HUES6 (cell line): ENCODE results near the gene FOXN1.
"Not testable (repeated sequence)": the region's sequence is repeated elsewhere in the genome, so short reads cannot be mapped to it uniquely, and the experiment has no call there.

Source experiments
- H3K27ac ChIP-seq: 2 replicates; pipeline ENCODE4 v1.7.0; 2013; ENCODE audit warnings: low read depth, mild to moderate bottlenecking, low read length, inconsistent platforms
- H3K27me3 ChIP-seq: 2 replicates; pipeline ENCODE4 v1.6.1; 2013; ENCODE audit warnings: low read length; ENCODE audit not compliant: control insufficient read depth, insufficient read depth
- H3K36me3 ChIP-seq: 2 replicates; pipeline ENCODE4 v1.6.1; 2013; ENCODE audit warnings: low read length; ENCODE audit not compliant: control insufficient read depth, insufficient read depth
- H3K4me1 ChIP-seq: 2 replicates; pipeline ENCODE4 v1.6.1; 2013; ENCODE audit warnings: low read length; ENCODE audit not compliant: control insufficient read depth, insufficient read depth
- H3K4me3 ChIP-seq: 2 replicates; pipeline ENCODE4 v1.5.1; 2013; ENCODE audit warnings: low read depth, low read length
- H3K9ac ChIP-seq: one replicate; pipeline ENCODE4 v1.6.1; 2013; ENCODE audit warnings: mild to moderate bottlenecking, low read length
- H3K9me3 ChIP-seq: 2 replicates; pipeline ENCODE4 v1.6.1; 2013; ENCODE audit warnings: low read depth, low read length; ENCODE audit not compliant: control insufficient read depth, insufficient read depth

Gene FOXN1

GRCh38 chr17:28518132-28518531 lies 12.0 kb downstream of the FOXN1 start:
- no peak overlapping the region for H3K9ac ChIP-seq
- H3K27me3 ChIP-seq = peaks cover 7% of the 10 kb centered on the region; the same call in 1 of the 2 replicates
- H3K4me1 ChIP-seq = peaks cover 7% of the 10 kb centered on the region
- H3K27ac ChIP-seq = no peak overlapping the region
- H3K36me3 ChIP-seq = no peaks in the 10 kb centered on the region
- no peaks in the 10 kb centered on the region for H3K9me3 ChIP-seq
- H3K4me3 ChIP-seq = no peak overlapping the region

GRCh38 chr17:28518578-28518977 lies 12.4 kb downstream of the FOXN1 start:
- Histone ChIP-seq H3K27me3 (peaks cover 7% of the 10 kb centered on the region; the same call in 1 of the 2 replicates), H3K4me1 (peaks cover 7% of the 10 kb centered on the region), H3K9me3 (no peaks in the 10 kb centered on the region), H3K27ac (no peak overlapping the region), H3K9ac (no peak overlapping the region), H3K4me3 (no peak overlapping the region), H3K36me3 (no peaks in the 10 kb centered on the region)

- Histone ChIP-seq H3K9ac (no peak overlapping the region), H3K27me3 (peaks cover 7% of the 10 kb centered on the region; the same call in 1 of the 2 replicates), H3K4me3 (no peak overlapping the region)
These were observed 13.1 kb downstream of the FOXN1 start for GRCh38 chr17:28519236-28519635.

GRCh38 chr17:28520687-28521086 lies 14.5 kb downstream of the FOXN1 start:
- peaks cover 11% of the 10 kb centered on the region for H3K4me1 ChIP-seq
- no peak overlapping the region for H3K4me3 ChIP-seq
- no peak overlapping the region for H3K27ac ChIP-seq
- no peaks in the 10 kb centered on the region for H3K9me3 ChIP-seq
- no peak overlapping the region for H3K9ac ChIP-seq
- H3K36me3 ChIP-seq = no peaks in the 10 kb centered on the region
- H3K27me3 ChIP-seq = peaks cover 7% of the 10 kb centered on the region; the same call in 1 of the 2 replicates

More at GRCh38 chr17:28519236-28519635, 13.1 kb downstream of the FOXN1 start:
- Histone ChIP-seq H3K4me1 (peaks cover 7% of the 10 kb centered on the region), H3K36me3 (no peaks in the 10 kb centered on the region), H3K9me3 (no peaks in the 10 kb centered on the region), H3K27ac (no peak overlapping the region)

- no peak overlapping the region for H3K27ac ChIP-seq
These were observed 15.3 kb downstream of the FOXN1 start for GRCh38 chr17:28521311-28522085.

GRCh38 chr17:28522281-28522680 lies 16.1 kb downstream of the FOXN1 start:
- H3K36me3 ChIP-seq, H3K27ac ChIP-seq, H3K9me3 ChIP-seq, H3K27me3 ChIP-seq, H3K9ac ChIP-seq, H3K4me3 ChIP-seq: not testable (repeated sequence)
- H3K4me1 ChIP-seq = peaks cover 11% of the 10 kb centered on the region

More at GRCh38 chr17:28521311-28522085, 15.3 kb downstream of the FOXN1 start:
- Histone ChIP-seq H3K9me3 (no peaks in the 10 kb centered on the region), H3K4me1 (peaks cover 11% of the 10 kb centered on the region), H3K36me3 (no peaks in the 10 kb centered on the region), H3K9ac (no peak overlapping the region), H3K27me3 (peaks cover 7% of the 10 kb centered on the region; the same call in 1 of the 2 replicates), H3K4me3 (no peak overlapping the region)

GRCh38 chr17:28523186-28523585 lies 17.0 kb downstream of the FOXN1 start:
- peaks cover 5% of the 10 kb centered on the region; the same call in 1 of the 2 replicates for H3K27me3 ChIP-seq
- H3K36me3 ChIP-seq = no peaks in the 10 kb centered on the region
- H3K27ac ChIP-seq = no peak overlapping the region
- H3K4me1 ChIP-seq = peaks cover 11% of the 10 kb centered on the region
- H3K9me3 ChIP-seq = no peaks in the 10 kb centered on the region
- H3K4me3 ChIP-seq = no peak overlapping the region
- H3K9ac ChIP-seq = no peak overlapping the region

GRCh38 chr17:28523876-28524275 lies 17.7 kb downstream of the FOXN1 start:
- no peaks in the 10 kb centered on the region for H3K36me3 ChIP-seq
- no peaks in the 10 kb centered on the region for H3K9me3 ChIP-seq
- no peak overlapping the region for H3K4me3 ChIP-seq
- H3K4me1 ChIP-seq = peaks cover 11% of the 10 kb centered on the region
- H3K27me3 ChIP-seq = peaks cover 3% of the 10 kb centered on the region; the same call in 1 of the 2 replicates
- H3K27ac ChIP-seq = no peak overlapping the region
- H3K9ac ChIP-seq = no peak overlapping the region

GRCh38 chr17:28524476-28525424 lies 18.6 kb downstream of the FOXN1 start:
- Histone ChIP-seq H3K27me3 (peaks cover 3% of the 10 kb centered on the region; the same call in 1 of the 2 replicates), H3K9ac (no peak overlapping the region), H3K36me3 (no peaks in the 10 kb centered on the region), H3K4me1 (peaks cover 11% of the 10 kb centered on the region), H3K27ac (no peak overlapping the region), H3K4me3 (no peak overlapping the region), H3K9me3 (no peaks in the 10 kb centered on the region)

- Histone ChIP-seq H3K27me3 (peaks cover 4% of the 10 kb centered on the region; the same call in 1 of the 2 replicates), H3K9ac (no peak overlapping the region), H3K9me3 (no peaks in the 10 kb centered on the region), H3K27ac (no peak overlapping the region), H3K4me1 (peaks cover 5% of the 10 kb centered on the region; the same call in 1 of the 2 replicates), H3K36me3 (no peaks in the 10 kb centered on the region), H3K4me3 (no peak overlapping the region)
These were observed 20.2 kb downstream of the FOXN1 start for GRCh38 chr17:28526381-28526780.
